Lower lobe of right lung (tissue), 2 donors: ENCODE data around the gene ABHD17B. TPM values are rescaled to one million over a fixed set of nuclear protein-coding genes. Genes with fewer than 3 reads are reported as not detected.

Source experiments
- ATAC-seq, 2 donors: fragments of 200-7000 bp; cut with Tn5 transposase; one replicate each; pipeline ENCODE4 v1.9.1; 2020 to 2022; ENCODE audit warnings: mild to moderate bottlenecking in 2 of 2, moderate library complexity in 2 of 2
- DNase-seq: peaks from one replicate; pipeline ENCODE4 v3.0.0-alpha.2; 2020
- H3K27ac ChIP-seq: fragments of 200-600 bp; one replicate; pipeline ENCODE4 v1.8.0; 2022
- H3K27me3 ChIP-seq: fragments of 200-600 bp; one replicate; pipeline ENCODE4 v1.8.0; 2022; ENCODE audit warnings: low read depth
- H3K36me3 ChIP-seq: fragments of 200-600 bp; one replicate; pipeline ENCODE4 v1.8.0; 2022; ENCODE audit warnings: mild to moderate bottlenecking
- H3K4me1 ChIP-seq: fragments of 200-600 bp; one replicate; pipeline ENCODE4 v1.8.0; 2022
- H3K4me3 ChIP-seq: fragments of 200-600 bp; one replicate; pipeline ENCODE4 v1.8.0; 2022; ENCODE audit warnings: mild to moderate bottlenecking
- H3K9me3 ChIP-seq: fragments of 200-600 bp; one replicate; pipeline ENCODE4 v1.8.0; 2022
- CTCF ChIP-seq: fragments of 200-600 bp; IDR thresholded peaks from one replicate; pipeline ENCODE4 v1.8.0; 2022; ENCODE audit warnings: antibody characterized with exemption, mild to moderate bottlenecking
- intact Hi-C: fragments of 100-400 bp; cut with DNase I; formaldehyde crosslinking; loops from one replicate; pipeline ENCODE4 v1.11.0; 2022
- total RNA-seq: library from RNA; stranded (reverse); fragmentation: NEBNext Ultra II Directional; extraction: Animal tissue kit (Norgen Biotek cat#: 25700); gene quantifications from one replicate; pipeline ENCODE4 v1.2.1, GENCODE V29; 2021
- donor health status: DM: no; HTN: yes; CAD: no; lungs with severe emphysema.

Gene ABHD17B
- total RNA-seq, 1 donor from 2014 or later, result 12.8 TPM

- Histone ChIP-seq H3K36me3 (no peaks in the 10 kb centered on the region), H3K9me3 (no peaks in the 10 kb centered on the region), H3K27ac (no peak overlapping the region), H3K4me1 (peaks cover 24% of the 10 kb centered on the region), H3K27me3 (no peaks in the 10 kb centered on the region), H3K4me3 (no peak overlapping the region)
- ATAC-seq, result no peak
- no peak for DNase-seq
- intact Hi-C loops, result no loop called here
- no peak for TF ChIP-seq CTCF
Measured at GRCh38 chr9:71895117-71895516, 15.9 kb downstream of the ABHD17B start.

- Histone ChIP-seq H3K4me1 (peaks cover 10% of the 10 kb centered on the region), H3K27ac (no peak overlapping the region), H3K27me3 (no peaks in the 10 kb centered on the region), H3K36me3 (no peaks in the 10 kb centered on the region), H3K9me3 (no peaks in the 10 kb centered on the region), H3K4me3 (no peak overlapping the region)
- intact Hi-C loops, result no loop called here
- ATAC-seq, result no peak
- no peak for DNase-seq
- TF ChIP-seq CTCF, result no peak
Measured at GRCh38 chr9:71891557-71892189, 19.3 kb downstream of the ABHD17B start.

GRCh38 chr9:71890042-71890679 is 20.8 kb downstream of the ABHD17B start:
- Histone ChIP-seq H3K9me3 (no peaks in the 10 kb centered on the region), H3K27me3 (no peaks in the 10 kb centered on the region), H3K36me3 (no peaks in the 10 kb centered on the region), H3K4me3 (no peak overlapping the region), H3K4me1 (peaks cover 4% of the 10 kb centered on the region), H3K27ac (no peak overlapping the region)
- intact Hi-C loops, result no loop called here
- no peak for TF ChIP-seq CTCF
- DNase-seq (no peak), ATAC-seq (no peak)

- no peaks in the 10 kb centered on the region for H3K27me3 ChIP-seq
- DNase-seq (no peak), ATAC-seq (no peak)
- no peaks in the 10 kb centered on the region for H3K4me1 ChIP-seq
- peaks cover 16% of the 10 kb centered on the region for H3K9me3 ChIP-seq
- no peak overlapping the region for H3K4me3 ChIP-seq
- H3K27ac ChIP-seq, result no peak overlapping the region
- H3K36me3 ChIP-seq, result no peaks in the 10 kb centered on the region
- intact Hi-C loops, result no loop called here
- TF ChIP-seq CTCF, result no peak
Measured at GRCh38 chr9:71887362-71887761, 23.6 kb downstream of the ABHD17B start.

GRCh38 chr9:71886541-71886940 is 24.5 kb downstream of the ABHD17B start:
- no peak for TF ChIP-seq CTCF
- no peak overlapping the region for H3K4me3 ChIP-seq
- DNase-seq (no peak), ATAC-seq (no peak)
- no peaks in the 10 kb centered on the region for H3K27me3 ChIP-seq
- peaks cover 16% of the 10 kb centered on the region for H3K9me3 ChIP-seq
- no peaks in the 10 kb centered on the region for H3K36me3 ChIP-seq
- intact Hi-C loops, result no loop called here
- H3K27ac ChIP-seq, result no peak overlapping the region
- H3K4me1 ChIP-seq, result no peaks in the 10 kb centered on the region
